CD4-positive, alpha-beta T cell treated with Interleukin-17A for 4 hours (primary cell): Measurements from ENCODE around the gene CCR8.
"Not testable (repeated sequence)": the region's sequence is repeated elsewhere in the genome, so short reads cannot be mapped to it uniquely, and the experiment has no call there.

Experiments
- DNase-seq: peaks from one replicate; pipeline ENCODE4 v3.0.0-alpha.2; 2020; ENCODE audit warnings: mixed read lengths

CCR8 gene

GRCh38 chr3:39317571-39318169 is 11.8 kb upstream of the CCR8 start:
- no peak for DNase-seq

GRCh38 chr3:39318301-39318700 is 11.2 kb upstream of the CCR8 start:
- DNase-seq: no peak

- DNase-seq: no peak
Measured at GRCh38 chr3:39319249-39319648, 10.3 kb upstream of the CCR8 start.

GRCh38 chr3:39321574-39321983 is 7.9 kb upstream of the CCR8 start:
- not testable (repeated sequence) for DNase-seq

- DNase-seq: not testable (repeated sequence)
Measured at GRCh38 chr3:39322209-39322715, 7.2 kb upstream of the CCR8 start.

- DNase-seq: no peak
Measured at GRCh38 chr3:39322936-39323335, 6.6 kb upstream of the CCR8 start.

GRCh38 chr3:39323494-39323893 is 6.0 kb upstream of the CCR8 start:
- no peak for DNase-seq

- no peak for DNase-seq
Measured at GRCh38 chr3:39325236-39325635, 4.3 kb upstream of the CCR8 start.

GRCh38 chr3:39327053-39327745 is 2.3 kb upstream of the CCR8 start:
- DNase-seq: no peak

GRCh38 chr3:39327746-39328349 is 1.7 kb upstream of the CCR8 start:
- DNase-seq: no peak

GRCh38 chr3:39330824-39331223 is 1.3 kb downstream of the CCR8 start:
- DNase-seq: no peak

GRCh38 chr3:39332525-39332924 is 3.0 kb downstream of the CCR8 start:
- DNase-seq: no peak

- no peak for DNase-seq
Measured at GRCh38 chr3:39333607-39334006, 4.1 kb downstream of the CCR8 start.

- no peak for DNase-seq
Measured at GRCh38 chr3:39334205-39334604, 4.7 kb downstream of the CCR8 start.

- no peak for DNase-seq
Measured at GRCh38 chr3:39338201-39338600, 8.7 kb downstream of the CCR8 start.

GRCh38 chr3:39339086-39339485 is 9.6 kb downstream of the CCR8 start:
- DNase-seq: no peak

GRCh38 chr3:39343076-39343717 is 13.7 kb downstream of the CCR8 start:
- DNase-seq: no peak

GRCh38 chr3:39343760-39344159 is 14.3 kb downstream of the CCR8 start:
- no peak for DNase-seq

GRCh38 chr3:39344746-39345344 is 15.3 kb downstream of the CCR8 start:
- DNase-seq: no peak

GRCh38 chr3:39346785-39347585 is 17.5 kb downstream of the CCR8 start:
- no peak for DNase-seq

GRCh38 chr3:39347586-39347876 is 18.0 kb downstream of the CCR8 start:
- DNase-seq: no peak

- DNase-seq: no peak
Measured at GRCh38 chr3:39349080-39349479, 19.6 kb downstream of the CCR8 start.

- no peak for DNase-seq
Measured at GRCh38 chr3:39350714-39351113, 21.2 kb downstream of the CCR8 start.
